Prostate gland (tissue), 2 donors: Measurements from ENCODE around the gene RHBDF2.

Experiments used
- CTCF ChIP-seq, 4 experiments: fragments of 200-600 bp in 2 of 4; fragments of 450-650 bp in 2 of 4; sonication (generic) in 2 of 4; IDR thresholded peaks; 1 replicate in 3 of 4; 2 replicates in 1 of 4; pipeline ENCODE4 v1.5.1; 2016 to 2019; ENCODE audit warnings: antibody characterized with exemption in 4 of 4, mild to moderate bottlenecking in 2 of 4, moderate library complexity in 2 of 4
- POLR2A ChIP-seq: fragments of 450-650 bp; IDR thresholded peaks from one replicate; pipeline ENCODE4 v1.6.1; 2016; ENCODE audit warnings: antibody characterized with exemption, mild to moderate bottlenecking
- POLR2AphosphoS5 ChIP-seq: sonication (generic); formaldehyde crosslinking; IDR thresholded peaks from one replicate; pipeline ENCODE4 v1.6.1; 2017; ENCODE audit warnings: antibody characterized with exemption

GRCh38 chr17:76452127-76452659 is 49.0 kb downstream of the RHBDF2 start:
- TF ChIP-seq POLR2AphosphoS5 (no peak), POLR2A (no peak), CTCF (IDR thresholded peaks at IDR 0.05) (no peak)
